Measurements from ENCODE around the gene OR2B2.

The OR2B2 gene

DNA sequence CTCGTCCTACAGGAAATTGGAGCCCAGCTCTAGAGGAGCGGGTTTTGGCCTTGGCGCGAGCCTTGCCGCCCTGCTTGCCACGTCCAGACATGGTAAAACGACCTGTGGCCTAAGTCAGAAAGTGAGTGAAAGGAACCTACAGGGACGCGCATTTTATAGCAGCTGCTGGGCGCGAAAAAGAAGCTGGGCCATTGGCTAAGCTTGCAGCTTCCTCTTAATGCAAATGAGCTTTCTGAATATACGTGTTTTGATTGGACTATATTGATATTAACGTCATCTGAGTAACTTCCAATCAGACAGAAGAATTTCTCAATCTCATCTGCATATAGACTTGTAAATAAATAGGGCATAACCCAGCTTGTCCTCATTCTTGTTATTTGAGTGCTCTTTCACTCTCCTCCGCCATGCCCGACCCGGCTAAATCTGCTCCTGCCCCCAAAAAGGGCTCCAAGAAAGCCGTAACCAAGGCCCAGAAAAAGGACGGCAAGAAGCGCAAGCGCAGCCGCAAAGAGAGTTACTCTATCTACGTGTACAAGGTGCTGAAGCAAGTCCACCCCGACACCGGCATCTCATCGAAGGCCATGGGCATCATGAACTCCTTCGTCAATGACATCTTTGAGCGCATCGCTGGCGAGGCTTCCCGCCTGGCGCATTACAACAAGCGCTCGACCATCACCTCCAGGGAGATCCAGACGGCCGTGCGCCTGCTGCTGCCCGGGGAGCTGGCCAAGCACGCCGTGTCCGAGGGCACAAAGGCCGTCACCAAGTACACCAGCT, 18.9 kb downstream of the OR2B2 start:
- peak; percentile 96 for DNase-seq

DNA sequence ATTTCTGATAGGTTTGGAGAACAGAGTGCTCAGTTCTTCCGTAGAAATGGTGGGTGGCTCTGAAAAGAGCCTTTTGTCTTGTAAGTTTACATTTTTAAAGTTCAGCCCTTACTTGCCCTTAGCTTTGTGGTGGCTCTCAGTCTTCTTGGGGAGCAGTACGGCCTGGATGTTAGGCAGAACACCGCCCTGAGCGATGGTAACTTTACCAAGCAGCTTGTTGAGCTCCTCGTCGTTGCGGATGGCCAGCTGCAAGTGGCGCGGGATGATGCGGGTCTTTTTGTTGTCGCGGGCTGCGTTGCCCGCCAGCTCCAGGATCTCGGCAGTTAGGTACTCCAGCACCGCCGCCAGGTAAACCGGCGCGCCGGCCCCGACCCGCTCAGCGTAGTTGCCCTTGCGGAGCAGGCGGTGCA, 19.5 kb downstream of the OR2B2 start:
- DNase-seq: no peak

DNA sequence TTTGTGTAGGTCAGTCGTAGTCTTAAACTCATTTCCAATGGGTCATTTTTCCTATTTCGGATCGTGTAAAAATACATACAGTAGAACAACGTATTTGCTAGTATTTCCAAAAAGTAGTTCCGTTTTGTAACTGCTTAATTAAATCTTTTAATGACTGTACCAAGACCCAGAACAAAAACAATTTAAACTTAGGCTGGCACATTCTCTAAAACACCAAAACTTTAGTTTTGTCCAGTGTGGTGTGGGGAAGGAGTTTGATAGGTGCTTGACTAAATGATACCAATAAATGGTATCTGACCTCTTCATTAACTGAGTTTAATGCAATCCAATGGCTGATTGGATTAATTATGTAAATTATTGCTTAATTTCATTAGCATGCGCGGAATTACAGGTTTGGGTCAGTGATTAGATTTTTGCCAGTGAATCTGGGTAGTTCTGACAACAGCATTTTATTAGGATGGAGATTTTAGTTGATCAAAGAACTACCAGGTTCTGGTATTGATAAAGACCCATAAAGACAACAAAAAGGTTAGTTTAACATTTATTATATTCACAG, 20.8 kb downstream of the OR2B2 start:
- no peak for DNase-seq

DNA sequence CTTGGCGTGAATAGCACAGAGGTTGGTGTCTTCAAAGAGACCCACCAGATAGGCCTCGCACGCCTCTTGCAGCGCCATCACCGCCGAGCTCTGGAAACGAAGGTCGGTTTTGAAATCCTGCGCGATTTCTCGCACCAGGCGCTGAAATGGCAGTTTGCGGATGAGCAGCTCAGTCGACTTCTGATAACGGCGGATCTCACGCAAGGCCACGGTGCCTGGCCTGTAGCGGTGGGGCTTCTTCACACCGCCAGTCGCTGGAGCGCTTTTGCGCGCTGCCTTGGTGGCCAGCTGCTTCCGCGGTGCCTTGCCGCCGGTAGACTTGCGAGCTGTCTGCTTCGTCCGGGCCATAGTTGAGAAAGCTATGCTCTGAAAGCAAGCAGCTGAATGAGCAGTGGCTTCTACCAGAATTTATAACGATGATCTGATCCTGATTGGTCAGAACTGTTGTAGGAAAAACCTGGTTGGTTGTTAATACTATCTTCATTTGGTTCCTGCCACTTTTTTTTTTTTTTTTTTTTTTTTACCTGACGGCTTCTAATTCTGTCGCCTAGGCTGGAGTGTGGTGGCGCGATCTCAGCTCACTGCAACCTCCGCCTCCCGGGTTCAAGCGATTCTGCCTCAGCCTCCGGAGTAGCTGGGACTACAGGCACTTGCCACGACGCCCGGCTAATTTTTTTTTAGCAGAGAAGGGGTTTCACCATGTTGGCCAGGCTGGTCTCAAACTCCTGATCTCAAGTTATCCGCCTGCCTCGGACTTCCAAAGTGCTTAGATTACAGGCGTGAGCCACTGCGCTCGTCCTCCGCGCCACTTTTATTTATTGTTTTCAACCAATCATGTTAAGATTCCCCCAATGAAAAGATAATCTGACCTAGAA, 21.5 kb downstream of the OR2B2 start:
- peak; percentile 89 for DNase-seq

DNA sequence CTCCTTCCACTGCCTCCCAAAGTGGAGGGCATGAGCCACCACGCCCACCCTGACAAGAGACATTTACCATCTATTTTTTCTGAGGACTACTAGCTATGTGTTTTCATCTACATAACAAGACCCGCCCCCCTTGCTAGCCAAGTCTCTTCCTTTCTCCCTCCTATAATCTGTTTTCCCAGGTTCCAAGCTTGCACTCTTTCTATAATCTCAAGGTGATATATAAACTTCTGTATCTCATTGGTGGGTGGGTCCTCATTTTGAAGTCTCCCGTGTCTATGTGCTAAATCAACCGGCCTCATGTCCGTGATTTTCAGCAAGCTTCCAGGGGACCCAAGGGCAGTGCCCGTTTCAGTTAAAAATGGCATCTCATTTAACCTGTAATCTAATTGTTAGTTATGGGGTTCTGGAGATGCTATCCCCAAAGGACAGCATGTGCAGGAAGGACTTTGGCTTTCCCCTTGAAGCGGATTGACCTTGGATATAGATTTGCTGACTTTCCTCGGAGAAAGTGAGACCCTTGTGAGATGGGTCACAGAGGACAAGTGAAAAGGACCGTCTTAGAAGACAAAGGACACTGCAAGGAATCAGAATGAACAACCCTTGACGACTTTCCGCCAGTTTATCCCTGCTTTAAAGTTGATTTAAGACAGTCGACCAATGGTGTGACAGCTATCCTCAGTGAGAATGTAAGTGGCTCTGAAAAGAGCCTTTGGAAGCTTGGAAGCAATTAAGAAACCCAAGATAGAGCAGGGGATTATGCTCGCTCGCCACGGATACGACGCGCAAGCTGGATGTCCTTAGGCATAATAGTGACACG, 22.4 kb downstream of the OR2B2 start:
- no peak for DNase-seq

DNA sequence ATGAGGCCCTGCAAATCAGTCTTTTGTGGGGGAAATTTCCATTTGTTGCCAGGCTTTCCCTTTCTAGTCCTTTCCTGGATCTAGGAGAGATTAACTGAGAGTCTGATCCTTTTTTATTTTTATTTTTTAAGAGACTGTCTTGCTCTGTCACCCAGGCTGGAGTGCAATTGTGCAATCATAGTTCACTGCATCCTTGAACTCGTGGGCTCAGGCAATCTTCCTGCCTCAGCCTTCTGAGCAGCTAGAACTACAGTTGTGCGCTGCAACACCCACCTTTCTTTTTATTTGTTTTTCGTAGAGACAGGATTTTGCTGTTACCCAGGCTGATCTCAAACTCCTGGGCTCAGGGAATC, 22.9 kb downstream of the OR2B2 start:
- DNase-seq: no peak

DNA sequence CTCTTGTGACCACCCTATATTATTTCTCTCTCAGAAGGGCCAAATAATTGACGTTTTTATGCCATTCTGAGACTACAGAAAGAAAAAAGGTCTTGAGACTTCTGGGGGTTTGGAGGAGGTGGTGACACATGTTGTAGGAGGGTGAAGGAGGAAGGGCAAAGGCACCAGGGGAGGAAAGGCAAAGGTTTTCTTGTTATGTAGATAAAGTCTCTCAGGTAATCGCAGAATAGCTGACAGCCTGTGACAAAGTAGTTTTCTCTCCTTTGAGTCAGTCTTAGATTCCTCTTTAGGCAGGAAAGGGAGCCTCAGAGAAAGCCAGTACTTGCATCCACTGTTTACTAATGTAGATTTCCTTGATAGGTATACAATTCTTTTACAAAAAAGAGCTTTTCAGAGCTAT, 23.6 kb downstream of the OR2B2 start:
- no peak for DNase-seq

DNA sequence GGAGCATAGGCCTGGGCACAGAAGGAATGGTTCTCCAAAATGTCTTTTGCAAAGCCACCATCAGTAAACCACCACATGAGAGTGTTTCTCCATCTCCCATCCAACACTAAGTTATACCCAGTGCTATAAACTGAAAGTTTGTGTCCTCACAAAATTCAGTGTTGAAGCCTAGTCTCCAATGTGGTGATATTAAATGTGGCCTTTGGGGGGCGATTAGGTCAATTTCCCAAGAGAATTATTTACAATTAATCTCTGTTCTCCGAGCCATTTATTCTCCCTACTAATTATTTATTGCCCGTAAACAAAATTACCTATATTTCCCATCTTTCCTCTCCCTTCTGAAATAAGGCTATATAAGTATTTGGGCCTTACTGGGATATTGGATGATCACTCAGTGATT, 26.1 kb downstream of the OR2B2 start:
- DNase-seq: no peak

DNA sequence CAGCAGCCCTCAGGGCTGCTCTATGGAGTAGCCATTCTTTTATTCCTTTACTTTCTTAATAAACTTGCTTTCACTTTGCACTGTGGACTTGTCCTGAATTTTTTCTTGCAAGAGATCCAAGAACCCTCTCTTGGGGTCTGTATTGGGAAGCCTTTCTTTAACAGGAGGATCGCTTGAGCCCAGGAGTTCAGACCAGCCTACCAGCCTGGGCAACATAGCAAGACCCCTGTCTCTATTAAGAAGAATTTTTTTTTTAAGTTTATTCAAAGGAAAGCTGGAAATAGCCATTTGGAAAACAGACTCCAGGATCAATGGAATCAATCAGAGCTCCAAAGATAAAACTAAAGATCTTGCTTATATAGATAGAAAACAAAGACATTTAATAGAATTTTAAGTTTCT, 29.1 kb downstream of the OR2B2 start:
- DNase-seq: no peak

DNA sequence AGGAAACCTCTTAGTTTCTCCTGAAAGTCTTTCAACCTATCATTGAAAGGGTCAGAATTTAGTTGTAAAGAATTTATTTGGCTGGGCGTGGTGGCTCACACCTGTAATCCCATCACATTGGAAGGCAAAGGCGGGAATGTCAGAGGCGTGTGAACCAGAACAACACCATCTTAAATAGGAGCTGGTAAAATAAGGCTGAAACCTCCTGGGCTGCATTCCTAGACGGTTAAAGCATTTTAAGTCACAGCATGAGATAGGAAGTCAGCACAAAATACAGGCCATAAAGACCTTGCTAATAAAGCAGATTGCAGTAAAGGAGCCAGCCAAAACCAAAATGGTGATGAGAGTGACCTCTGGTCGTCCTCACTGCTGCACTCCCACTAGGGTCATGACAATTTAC, 29.6 kb downstream of the OR2B2 start:
- no peak for DNase-seq

DNA sequence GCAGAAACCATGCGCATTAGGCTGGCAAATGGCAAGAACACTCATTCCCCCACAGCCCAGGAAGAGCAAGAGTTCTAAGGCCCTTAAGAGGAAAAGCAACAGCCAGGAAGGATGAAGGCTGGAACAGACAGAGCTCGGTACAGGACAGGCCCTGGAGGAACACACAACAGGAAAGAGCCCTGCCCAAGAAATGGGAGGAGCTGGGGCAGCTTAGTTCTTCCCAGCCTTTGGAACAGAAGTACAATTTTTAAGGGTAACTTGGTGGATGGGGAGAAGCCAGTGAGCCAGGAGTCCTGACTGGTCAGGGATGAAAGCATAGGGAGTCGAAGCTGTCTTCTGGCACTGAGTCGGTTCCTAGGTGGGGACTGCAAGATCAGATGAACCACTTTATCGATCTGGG, 32.4 kb downstream of the OR2B2 start:
- DNase-seq: no peak

DNA sequence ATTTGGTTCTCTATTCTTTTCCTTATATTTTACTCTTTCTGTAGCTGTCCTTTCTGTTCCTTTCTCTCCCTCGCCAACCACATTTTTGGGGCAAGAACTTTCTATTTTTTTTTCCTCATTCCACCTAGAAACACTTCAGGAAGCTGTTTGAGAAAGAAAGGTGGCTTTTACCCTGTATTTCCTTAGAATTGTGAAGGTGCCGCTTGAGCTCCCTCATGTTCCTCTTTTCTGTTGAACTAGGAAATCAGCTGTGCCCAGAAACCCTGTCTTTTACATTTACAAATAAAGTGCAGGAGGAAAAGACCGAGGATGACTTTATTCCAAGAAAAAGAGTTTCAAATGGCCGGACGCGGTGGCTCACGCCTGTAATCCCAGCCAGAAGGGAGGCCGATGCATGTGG, 38.2 kb downstream of the OR2B2 start:
- DNase-seq: no peak

DNA sequence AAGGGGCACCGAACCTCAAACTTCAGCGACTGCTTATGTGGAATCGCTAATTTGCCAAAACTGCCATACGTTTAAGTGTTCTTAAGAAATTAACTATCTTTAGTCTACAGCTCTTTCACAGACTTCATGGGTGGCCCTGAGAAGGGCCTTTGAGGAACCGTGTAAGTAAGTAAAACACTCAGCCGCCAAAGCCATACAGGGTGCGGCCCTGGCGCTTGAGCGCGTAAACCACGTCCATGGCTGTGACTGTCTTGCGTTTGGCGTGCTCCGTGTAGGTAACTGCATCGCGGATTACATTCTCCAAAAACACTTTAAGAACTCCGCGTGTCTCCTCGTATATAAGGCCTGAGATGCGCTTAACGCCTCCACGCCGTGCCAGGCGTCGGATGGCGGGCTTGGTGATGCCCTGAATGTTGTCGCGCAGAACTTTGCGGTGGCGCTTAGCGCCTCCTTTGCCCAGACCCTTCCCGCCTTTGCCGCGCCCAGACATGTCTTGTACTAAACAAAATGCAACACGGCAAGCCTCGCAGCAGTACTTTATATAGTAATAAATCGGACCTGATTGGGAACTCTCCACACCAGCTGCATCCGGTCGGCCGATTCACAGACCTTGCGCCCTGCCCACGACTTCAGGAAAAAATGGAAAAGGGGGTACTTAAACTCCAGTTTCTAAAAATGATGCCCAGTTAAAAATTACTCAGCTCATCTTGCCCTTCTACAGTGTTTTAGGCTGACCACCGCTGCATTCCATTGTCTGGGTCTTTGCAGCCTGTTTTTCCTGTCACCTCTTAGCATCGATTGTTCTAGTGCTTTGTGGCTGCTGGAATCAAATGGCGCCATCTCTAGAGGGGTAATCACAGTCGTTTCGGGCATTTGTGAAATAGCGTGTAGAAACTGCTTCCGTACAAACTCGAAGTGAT, 38.9 kb downstream of the OR2B2 start:
- peak; percentile 88 for DNase-seq

DNA sequence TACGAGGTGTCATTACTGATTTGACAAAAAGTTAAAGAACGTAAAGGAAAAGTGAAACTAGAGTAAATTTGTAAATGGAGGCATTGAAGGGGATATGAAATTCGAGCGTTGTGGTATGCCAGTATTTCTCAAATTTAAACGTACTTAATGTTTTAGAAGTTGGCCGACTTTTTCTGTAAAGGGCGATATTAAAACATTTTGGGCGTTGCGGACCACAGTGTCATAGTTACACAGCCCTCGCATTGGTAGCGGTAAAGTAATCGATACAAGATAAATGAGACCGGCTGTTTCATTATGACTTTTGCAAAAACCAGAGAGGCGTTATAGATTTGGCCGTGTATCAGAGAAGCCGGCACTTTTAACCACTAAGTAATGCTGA, 39.6 kb downstream of the OR2B2 start:
- no peak for DNase-seq

DNA sequence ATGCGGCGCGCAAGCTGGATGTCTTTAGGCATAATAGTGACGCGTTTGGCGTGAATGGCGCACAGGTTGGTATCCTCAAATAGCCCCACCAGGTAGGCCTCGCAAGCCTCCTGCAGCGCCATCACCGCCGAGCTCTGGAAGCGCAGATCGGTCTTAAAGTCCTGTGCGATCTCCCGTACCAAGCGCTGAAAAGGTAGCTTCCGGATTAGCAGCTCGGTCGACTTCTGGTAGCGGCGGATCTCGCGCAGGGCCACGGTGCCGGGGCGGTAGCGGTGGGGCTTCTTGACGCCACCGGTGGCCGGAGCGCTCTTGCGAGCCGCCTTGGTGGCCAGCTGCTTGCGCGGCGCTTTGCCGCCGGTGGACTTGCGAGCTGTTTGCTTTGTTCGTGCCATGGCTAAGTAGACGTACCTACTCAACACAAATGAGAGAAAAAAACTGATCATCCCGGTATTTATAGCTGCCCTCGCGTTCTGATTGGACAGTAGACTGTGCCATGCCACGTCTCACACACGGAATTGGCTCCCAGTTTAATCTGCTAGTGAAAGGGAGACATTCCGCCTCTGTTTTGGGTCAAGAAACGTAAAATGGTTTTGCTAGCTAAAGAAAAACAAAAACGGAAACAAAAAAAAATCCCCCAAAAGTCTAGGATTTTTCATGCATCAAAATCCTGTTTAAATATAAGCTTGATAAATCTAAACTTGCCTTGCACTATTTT, 40.1 kb downstream of the OR2B2 start:
- peak; percentile 83 for DNase-seq

DNA sequence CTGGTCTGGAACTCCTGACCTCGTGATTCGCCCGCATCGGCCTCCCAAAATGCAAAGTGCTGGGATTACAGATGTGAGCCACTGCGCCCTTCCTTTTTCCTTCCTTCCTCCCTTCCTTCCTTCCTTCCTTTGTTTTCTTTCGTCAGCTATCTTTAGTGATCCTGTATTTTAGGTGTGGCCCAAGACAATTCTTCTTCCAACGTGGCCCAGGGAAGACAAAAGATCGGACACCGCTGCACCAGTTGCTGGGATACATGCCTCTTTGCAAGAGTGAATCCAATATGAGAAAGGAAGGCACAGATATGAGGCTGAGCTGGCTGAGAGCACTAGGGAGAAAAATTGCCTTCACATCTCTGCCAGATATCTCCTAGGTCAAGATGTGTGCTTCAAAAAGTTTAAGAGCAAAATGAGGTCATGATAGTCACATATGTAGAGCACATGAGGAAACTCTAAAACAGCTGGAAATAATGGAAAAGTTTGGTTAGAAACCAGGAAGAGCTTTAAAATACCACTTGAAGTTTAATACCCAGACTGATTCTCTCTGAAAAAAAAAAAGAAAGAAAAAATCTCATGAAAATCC, 41.8 kb downstream of the OR2B2 start:
- no peak for DNase-seq

DNA sequence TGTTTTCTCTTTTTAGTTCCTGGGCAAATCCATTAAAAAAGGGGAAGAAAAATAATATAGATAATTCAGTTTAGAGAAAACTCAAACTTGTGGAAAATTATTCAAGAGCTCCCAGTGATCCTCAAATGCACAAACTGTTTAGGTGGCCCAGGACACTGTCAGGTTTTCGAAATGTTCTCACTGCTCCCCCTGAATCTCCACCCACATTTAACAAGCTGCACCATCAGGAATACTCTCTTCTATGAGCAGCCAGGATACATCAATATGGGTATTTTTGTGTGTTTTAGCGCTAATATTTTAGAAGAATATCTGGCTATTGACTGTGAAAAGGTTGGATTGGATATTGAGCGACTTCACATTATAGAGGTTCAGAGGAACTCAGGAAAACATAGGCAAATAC, 43.9 kb downstream of the OR2B2 start:
- no peak for DNase-seq

DNA sequence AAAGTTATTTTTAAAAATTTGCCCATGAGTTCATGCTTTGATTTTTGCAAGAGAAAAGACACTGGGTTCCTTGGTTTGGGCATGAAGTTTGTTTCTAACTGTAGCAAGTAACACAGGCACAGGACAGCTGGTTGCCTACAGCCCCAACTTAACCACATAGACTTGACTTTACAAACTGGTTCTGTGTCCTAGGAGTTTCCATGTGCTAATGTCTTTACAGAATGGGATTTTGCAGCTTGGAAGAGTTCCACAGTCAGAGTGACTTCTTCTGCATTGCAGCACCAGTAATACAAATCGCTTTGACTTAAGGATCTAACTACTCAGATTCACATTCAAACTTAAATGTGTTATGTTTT, 44.3 kb downstream of the OR2B2 start:
- no peak for DNase-seq

DNA sequence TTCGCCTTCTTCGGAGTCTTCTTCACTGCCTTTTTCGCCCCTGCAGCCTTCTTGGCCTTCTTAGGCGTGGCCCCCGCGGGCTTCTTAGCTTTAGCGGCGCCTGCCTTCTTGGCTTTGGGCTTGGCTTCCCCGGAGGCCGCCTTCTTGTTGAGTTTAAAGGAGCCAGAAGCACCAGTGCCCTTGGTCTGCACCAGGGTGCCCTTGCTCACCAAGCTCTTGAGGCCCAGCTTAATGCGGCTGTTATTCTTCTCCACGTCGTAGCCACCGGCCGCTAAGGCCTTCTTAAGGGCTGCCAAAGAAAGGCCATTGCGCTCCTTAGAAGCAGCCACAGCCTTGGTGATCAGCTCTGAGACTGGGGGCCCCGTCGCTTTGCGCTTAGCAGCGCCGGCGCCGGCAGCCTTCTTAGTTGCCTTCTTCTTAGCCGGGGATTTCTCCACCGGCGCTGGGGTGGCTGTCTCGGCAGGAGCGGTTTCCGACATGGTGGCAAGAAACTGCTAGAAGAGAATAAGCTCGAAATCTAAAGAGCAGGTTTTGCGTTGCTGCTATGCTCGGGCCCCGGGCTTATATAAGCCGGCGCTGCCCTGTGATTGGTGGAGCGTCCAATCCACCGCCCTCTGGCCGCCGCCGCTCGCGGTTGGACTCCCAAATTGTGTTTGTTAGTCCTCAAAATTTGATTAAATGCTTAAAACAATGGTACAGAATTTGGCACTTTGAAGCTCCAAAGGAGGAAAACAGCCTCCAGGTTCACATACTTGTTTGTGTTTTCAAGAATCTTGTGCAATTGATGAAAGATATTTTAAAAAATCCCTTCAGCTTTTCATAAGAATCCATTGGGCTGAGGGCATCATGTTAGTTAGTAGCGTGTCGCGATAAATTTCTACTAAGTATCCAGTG, 44.9 kb downstream of the OR2B2 start:
- peak; percentile 94 for DNase-seq

Measured in activated CD8-positive, alpha-beta memory T cell treated with anti-CD3 and anti-CD28 coated beads, Interleukin-2, amount 50 U/mL, for 48 hours (primary cell).